Measurements from ENCODE around the gene PLCB3. TPM values are rescaled to one million over a fixed set of nuclear protein-coding genes. Genes with fewer than 3 reads are reported as not detected.

The PLCB3 gene
- total and polyA plus RNA-seq, 3 experiments from 2014 or later: 0.47 to 13.6 (median 12.5) TPM

DNA sequence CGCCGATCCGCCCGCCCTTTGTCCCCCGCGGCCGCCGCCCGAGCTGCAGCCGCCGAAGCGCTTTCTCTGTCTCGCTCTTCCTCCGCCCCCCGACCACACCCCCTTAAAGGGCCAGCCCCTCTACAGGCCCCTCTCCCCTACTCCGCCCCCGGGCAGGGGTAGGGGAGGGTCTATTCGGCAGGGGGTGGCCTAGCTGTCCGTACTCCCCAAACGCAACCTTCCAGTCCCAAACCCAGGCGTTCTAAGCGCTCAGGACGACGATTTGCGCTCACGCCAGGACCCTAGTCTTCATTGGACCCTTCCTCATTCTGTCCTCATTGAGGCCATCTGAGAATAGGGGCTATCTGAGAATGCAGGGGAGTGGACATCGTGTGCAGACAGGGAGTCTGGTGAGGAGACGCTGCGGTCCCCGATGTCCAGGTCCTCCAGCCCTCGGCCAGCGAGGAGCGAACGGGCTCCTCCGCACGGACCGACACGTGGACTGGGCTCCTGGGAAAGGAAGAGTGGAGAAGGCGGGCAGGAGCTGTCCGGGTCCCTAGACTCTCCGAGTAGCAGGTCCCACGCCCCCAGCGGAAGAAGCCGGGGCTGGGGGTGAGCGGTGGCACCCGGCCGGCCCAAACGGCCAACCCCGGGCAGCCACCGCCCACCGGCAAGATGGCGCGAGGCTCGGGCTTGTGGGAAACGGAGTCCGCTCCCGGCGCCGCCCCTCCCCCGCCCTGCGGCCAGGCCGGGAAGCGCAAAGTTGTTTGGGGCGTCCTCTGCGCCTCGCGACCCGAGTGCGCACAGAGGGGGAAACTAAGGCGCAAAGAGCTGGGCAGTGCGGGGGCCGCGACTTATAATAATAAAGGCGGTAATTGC, 4.2 kb upstream of the PLCB3 start, which contains the start of gene PPP1R14B:
Gene PPP1R14B, minus strand, starts transcription at position 73 of the 858 bp plus-strand sequence. CDS start 270 bp downstream, outside the sequence.
- peak within 1 kb of the TSS; percentile 100 for H3K4me3 ChIP-seq (ENCODE audit: low read length)
- peaks cover 42% of the 10 kb centered on the region for H3K4me1 ChIP-seq (ENCODE audit: insufficient read depth, low read length)
- H3K4me3 Mint-ChIP-seq: peak within 1 kb of the TSS; percentile 83 to 96 (median 86)
- POLR2A ChIA-PET: interaction anchor here (0.6 to 4.3 kb wide), 12 partner anchors 13 to 1517 kb away, joined by 3 to 44 read pairs (median 8); partner anchors contain the start of genes DNAJC4, ESRRA, FERMT3 and NUDT22
- H3K9me3 ChIP-seq (ENCODE audit: low read length): no peaks in the 10 kb centered on the region
- no peaks in the 10 kb centered on the region for H3K27me3 ChIP-seq (ENCODE audit: insufficient read depth, low read length, poor library complexity, severe bottlenecking)
- peak within 1 kb of the TSS; percentile 79 to 96 (median 88) for H3K27ac Mint-ChIP-seq
- CTCF ChIA-PET: interaction anchor here (0.9 to 13.4 kb wide), 5 partner anchors 10 to 56 kb away, joined by 4 to 124 read pairs (median 62); partner anchors contain the start of genes CATSPERZ, ESRRA and FERMT3
- DNase-seq: peak; percentile 66 to 86 (median 73)
- H3K27me3 Mint-ChIP-seq: no peaks in the 10 kb centered on the region
- H3K36me3 Mint-ChIP-seq: peaks cover 0 to 19% (median 0%) of the 10 kb centered on the region in 3 donors
- peak within 1 kb of the TSS; percentile 67 for H3K27ac ChIP-seq (ENCODE audit: low read depth, low read length)
- no peaks in the 10 kb centered on the region for H3K36me3 ChIP-seq (ENCODE audit: insufficient read depth, low read length)
- no peaks in the 10 kb centered on the region for H3K9me3 Mint-ChIP-seq
- H3K4me1 Mint-ChIP-seq: peaks cover 25 to 62% (median 29%) of the 10 kb centered on the region in 3 donors

DNA sequence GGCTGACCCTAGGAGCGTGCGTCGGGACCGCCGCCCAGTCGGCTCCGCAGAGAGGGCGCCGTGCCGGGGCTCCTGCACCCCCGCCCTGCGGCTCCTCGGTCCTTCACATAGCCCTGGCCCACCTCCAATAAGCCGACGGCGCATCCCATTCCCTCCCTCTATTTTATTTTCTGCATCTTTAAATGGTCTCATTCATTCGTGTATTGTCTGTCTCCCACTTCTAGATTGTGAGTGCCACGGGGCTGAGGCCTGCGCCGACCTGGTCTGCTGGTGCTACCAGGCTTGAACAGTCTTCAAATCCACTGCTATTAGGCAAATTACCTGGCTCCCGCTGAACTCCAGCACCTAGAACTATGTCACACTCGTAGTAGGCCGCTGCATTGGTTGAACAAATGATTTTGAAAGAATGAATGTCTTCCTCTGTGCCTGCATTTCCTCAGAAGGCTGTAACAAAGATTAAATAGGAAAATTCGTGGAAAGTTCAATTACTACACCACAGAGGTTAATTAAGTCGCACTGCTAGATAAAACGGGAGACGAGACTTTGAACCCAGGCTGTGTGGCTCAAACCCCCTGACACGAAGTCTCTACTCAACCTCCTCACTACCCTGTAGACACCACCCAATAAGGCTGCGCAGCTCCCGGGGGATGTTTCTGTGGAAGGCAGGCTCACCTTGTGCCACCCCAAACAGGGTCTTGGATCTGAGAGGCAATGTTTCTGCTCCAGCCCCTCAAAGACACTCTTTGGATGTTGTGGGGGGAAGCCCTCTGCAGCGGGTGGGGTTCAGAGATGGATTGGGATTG, 3.4 kb upstream of the PLCB3 start:
- ChIA-PET CTCF (interaction anchor here (0.9 to 13.4 kb wide), 4 partner anchors 16 to 55 kb away, joined by 4 to 124 read pairs (median 80); partner anchors contain the start of genes CATSPERZ, ESRRA and FERMT3), POLR2A (interaction anchor here (0.6 to 4.3 kb wide), 5 partner anchors 18 to 70 kb away, joined by 3 to 44 read pairs (median 8); partner anchors contain the start of genes ESRRA, NUDT22, PRDX5 and TRPT1)
- H3K4me3 Mint-ChIP-seq: peak overlapping the region; percentile 74 to 88 (median 78)
- H3K36me3 Mint-ChIP-seq: peaks cover 0 to 15% (median 0%) of the 10 kb centered on the region in 3 donors
- H3K27ac Mint-ChIP-seq: peak overlapping the region in 6 of 8 donors; percentile 14 to 89 (median 82)
- Histone ChIP-seq H3K4me1 (ENCODE audit: insufficient read depth, low read length) (peaks cover 42% of the 10 kb centered on the region), H3K4me3 (ENCODE audit: low read length) (no peak overlapping the region), H3K36me3 (ENCODE audit: insufficient read depth, low read length) (no peaks in the 10 kb centered on the region), H3K9me3 (ENCODE audit: low read length) (no peaks in the 10 kb centered on the region), H3K27me3 (ENCODE audit: insufficient read depth, low read length, poor library complexity, severe bottlenecking) (no peaks in the 10 kb centered on the region), H3K27ac (ENCODE audit: low read depth, low read length) (peak overlapping the region; percentile 67)
- H3K27me3 Mint-ChIP-seq: no peaks in the 10 kb centered on the region
- peaks cover 26 to 56% (median 28%) of the 10 kb centered on the region in 3 donors for H3K4me1 Mint-ChIP-seq
- DNase-seq: no peak
- no peaks in the 10 kb centered on the region for H3K9me3 Mint-ChIP-seq

DNA sequence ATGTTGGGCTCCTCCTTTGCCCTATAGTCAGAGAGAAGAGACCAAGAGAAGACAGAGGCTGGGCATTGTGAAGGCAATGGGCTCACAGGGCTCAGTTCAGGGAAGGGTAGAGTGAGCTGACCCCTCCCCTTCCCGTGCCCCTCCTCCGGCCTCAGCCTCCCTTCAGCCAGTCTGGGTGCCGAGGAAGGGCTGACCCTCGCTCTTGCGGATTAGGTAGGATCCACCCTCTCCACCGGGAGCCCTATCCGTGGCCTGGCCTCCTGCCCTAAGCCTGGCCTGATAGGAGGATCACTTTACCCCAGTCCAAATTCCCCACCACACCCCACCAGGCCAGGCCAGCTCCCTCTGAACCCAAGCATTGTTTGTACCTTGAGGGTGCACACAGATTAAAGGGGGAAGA, 2.8 kb upstream of the PLCB3 start:
- no peaks in the 10 kb centered on the region for H3K27me3 Mint-ChIP-seq
- H3K27me3 ChIP-seq (ENCODE audit: insufficient read depth, low read length, poor library complexity, severe bottlenecking): no peaks in the 10 kb centered on the region
- H3K4me1 Mint-ChIP-seq: peaks cover 20 to 55% (median 23%) of the 10 kb centered on the region in 3 donors
- H3K36me3 Mint-ChIP-seq: peaks cover 0 to 10% (median 0%) of the 10 kb centered on the region in 3 donors
- H3K4me3 Mint-ChIP-seq: peak overlapping the region in 5 of 7 donors; percentile 12 to 88 (median 84)
- no peak for DNase-seq
- no peak overlapping the region for H3K4me3 ChIP-seq (ENCODE audit: low read length)
- peaks cover 40% of the 10 kb centered on the region for H3K4me1 ChIP-seq (ENCODE audit: insufficient read depth, low read length)
- no peaks in the 10 kb centered on the region for H3K9me3 Mint-ChIP-seq
- H3K36me3 ChIP-seq (ENCODE audit: insufficient read depth, low read length): no peaks in the 10 kb centered on the region
- POLR2A ChIA-PET: interaction anchor here (4.3 kb wide), 1 partner anchor 21 kb away, joined by 44 read pairs; no protein-coding TSS in a partner anchor
- H3K27ac Mint-ChIP-seq: peak overlapping the region in 1 of 8 donors; percentile 82
- no peak overlapping the region for H3K27ac ChIP-seq (ENCODE audit: low read depth, low read length)
- CTCF ChIA-PET: interaction anchor here (8.1 to 13.4 kb wide), 2 partner anchors 22 to 54 kb away, joined by 97 to 124 read pairs; partner anchors contain the start of genes CATSPERZ and ESRRA
- H3K9me3 ChIP-seq (ENCODE audit: low read length): no peaks in the 10 kb centered on the region

DNA sequence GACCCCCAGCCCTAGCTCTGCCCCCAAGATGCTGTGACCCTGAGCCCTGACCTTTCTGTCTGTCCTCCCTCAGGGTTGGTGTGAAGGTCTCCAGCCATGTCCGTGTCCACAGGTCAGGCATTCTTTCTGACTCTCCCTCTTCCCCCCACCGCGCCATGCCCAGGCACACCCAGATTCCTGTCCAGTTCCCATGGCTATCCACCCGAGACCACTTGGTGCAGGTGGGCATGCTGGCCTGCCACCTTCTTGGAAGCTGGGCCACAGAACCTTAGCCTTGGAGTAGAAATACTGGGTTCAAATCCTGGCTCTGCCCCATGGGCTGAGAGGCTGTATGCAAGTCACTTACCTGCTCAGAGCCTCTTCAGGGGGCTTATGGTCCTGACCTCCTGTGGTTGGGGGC, 2.3 kb upstream of the PLCB3 start:
- Mint-ChIP-seq H3K4me1 (peaks cover 21 to 55% (median 21%) of the 10 kb centered on the region in 3 donors), H3K27ac (peak overlapping the region in 2 of 8 donors; percentile 61 to 82), H3K9me3 (no peaks in the 10 kb centered on the region), H3K4me3 (peak overlapping the region in 2 of 7 donors; percentile 12 to 88), H3K36me3 (peaks cover 0 to 6% (median 0%) of the 10 kb centered on the region in 3 donors), H3K27me3 (no peaks in the 10 kb centered on the region)
- no peaks in the 10 kb centered on the region for H3K36me3 ChIP-seq (ENCODE audit: insufficient read depth, low read length)
- ChIA-PET POLR2A (interaction anchor here (0.9 to 4.3 kb wide), 2 partner anchors 18 to 21 kb away, joined by 3 to 44 read pairs; no protein-coding TSS in a partner anchor), CTCF (interaction anchor here (1.4 to 13.4 kb wide), 4 partner anchors 19 to 64 kb away, joined by 4 to 124 read pairs (median 52); partner anchors contain the start of genes CATSPERZ, DNAJC4, ESRRA and STIP1)
- no peak overlapping the region for H3K27ac ChIP-seq (ENCODE audit: low read depth, low read length)
- DNase-seq: no peak
- no peaks in the 10 kb centered on the region for H3K27me3 ChIP-seq (ENCODE audit: insufficient read depth, low read length, poor library complexity, severe bottlenecking)
- no peak overlapping the region for H3K4me3 ChIP-seq (ENCODE audit: low read length)
- no peaks in the 10 kb centered on the region for H3K9me3 ChIP-seq (ENCODE audit: low read length)
- H3K4me1 ChIP-seq (ENCODE audit: insufficient read depth, low read length): peaks cover 40% of the 10 kb centered on the region

DNA sequence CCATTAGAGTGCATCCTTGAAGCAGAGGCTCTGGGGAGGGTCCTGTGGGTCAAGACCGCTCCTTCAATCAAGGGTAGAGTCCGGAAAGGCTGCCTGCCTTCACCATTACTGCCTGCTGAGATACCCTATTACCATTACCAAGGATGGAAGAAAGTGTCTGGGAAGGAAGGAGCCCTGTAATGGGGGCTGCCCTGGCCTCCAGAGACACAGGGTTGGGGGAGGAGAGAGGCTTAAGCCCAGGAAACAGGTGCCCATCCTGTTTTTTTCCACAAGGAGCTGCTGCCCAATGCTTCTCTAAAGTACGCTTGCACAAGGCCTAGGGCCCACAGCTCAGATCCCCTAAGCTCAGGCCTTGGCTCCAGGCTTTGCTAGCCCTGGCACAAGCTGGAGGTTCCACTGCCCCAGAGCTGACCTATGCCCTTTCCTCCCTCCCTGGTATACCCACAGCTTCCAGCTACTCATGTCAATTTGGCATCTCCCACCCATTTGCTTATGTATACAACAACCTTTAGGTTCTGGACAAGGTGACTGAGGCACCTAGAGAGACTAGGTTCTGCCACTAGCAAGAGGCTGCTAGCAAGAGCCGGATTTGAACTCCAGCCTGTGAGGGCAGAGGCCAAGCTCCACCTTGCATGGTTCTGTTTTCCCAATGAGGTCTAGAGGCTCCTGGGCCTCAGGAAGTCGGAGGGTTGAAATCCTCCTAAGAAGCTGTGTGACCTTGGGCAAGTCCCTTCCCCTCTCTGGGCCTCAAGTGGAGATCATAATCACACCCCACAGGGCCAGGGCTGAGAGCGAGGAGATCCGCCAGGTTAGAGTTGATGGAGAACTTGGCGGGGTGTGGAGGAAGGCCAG, 1.5 kb upstream of the PLCB3 start:
- no peaks in the 10 kb centered on the region for H3K27me3 Mint-ChIP-seq
- Histone ChIP-seq H3K9me3 (ENCODE audit: low read length) (no peaks in the 10 kb centered on the region), H3K27me3 (ENCODE audit: insufficient read depth, low read length, poor library complexity, severe bottlenecking) (no peaks in the 10 kb centered on the region), H3K36me3 (ENCODE audit: insufficient read depth, low read length) (no peaks in the 10 kb centered on the region), H3K4me3 (ENCODE audit: low read length) (no peak overlapping the region), H3K27ac (ENCODE audit: low read depth, low read length) (no peak overlapping the region), H3K4me1 (ENCODE audit: insufficient read depth, low read length) (peaks cover 39% of the 10 kb centered on the region)
- POLR2A ChIA-PET: interaction anchor here (0.8 to 2.3 kb wide), 4 partner anchors 9 to 43 kb away, joined by 3 to 7 read pairs (median 4); partner anchors contain the start of genes FERMT3 and FKBP2
- no peaks in the 10 kb centered on the region for H3K9me3 Mint-ChIP-seq
- peaks cover 21 to 51% (median 21%) of the 10 kb centered on the region in 3 donors for H3K4me1 Mint-ChIP-seq
- H3K27ac Mint-ChIP-seq: peak overlapping the region in 2 of 8 donors; percentile 17 to 81
- peaks cover 0 to 3% (median 0%) of the 10 kb centered on the region in 3 donors for H3K36me3 Mint-ChIP-seq
- peak overlapping the region; percentile 28 to 88 (median 53) for H3K4me3 Mint-ChIP-seq
- DNase-seq: no peak
- CTCF ChIA-PET: interaction anchor here (0.9 to 13.4 kb wide), 14 partner anchors 9 to 68 kb away, joined by 3 to 124 read pairs (median 6); partner anchors contain the start of genes CATSPERZ, DNAJC4, ESRRA and FERMT3

DNA sequence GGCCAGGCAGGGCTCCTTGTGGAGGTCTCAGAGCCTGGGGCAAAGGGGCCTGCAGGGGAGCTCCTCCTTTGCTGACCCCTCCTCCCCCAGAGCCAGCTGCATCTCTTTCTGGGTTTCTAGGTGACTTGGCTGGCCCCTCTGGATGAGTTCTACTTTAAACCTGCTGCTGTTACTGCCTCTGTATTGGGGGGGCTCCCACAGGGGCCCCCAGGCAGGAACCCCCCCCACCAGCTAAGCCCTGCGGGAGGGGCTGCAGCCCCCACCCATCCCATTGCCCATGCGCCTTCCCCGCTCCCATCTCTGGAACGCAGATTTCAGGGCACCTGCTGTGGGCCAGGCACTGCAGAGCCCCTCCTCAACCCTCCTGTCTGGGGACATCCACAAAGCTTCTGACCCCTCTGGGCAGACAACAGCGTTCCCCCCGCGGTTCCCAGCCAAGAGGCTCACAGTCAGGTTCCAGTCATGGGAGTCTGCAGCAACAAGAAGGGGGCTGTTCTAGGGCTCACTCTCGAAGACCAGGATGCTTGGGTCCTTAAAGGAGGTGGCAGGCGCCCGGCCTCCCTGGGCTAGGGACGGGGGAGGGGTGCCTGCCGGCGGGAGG, 815 bp upstream of the PLCB3 start:
- Mint-ChIP-seq H3K36me3 (peaks cover 0 to 6% (median 0%) of the 10 kb centered on the region in 3 donors), H3K4me3 (peak overlapping the region; percentile 43 to 88 (median 85)), H3K27ac (peak overlapping the region in 2 of 8 donors; percentile 65 to 81), H3K9me3 (no peaks in the 10 kb centered on the region), H3K4me1 (peaks cover 15 to 44% (median 21%) of the 10 kb centered on the region in 3 donors), H3K27me3 (no peaks in the 10 kb centered on the region)
- no peaks in the 10 kb centered on the region for H3K36me3 ChIP-seq (ENCODE audit: insufficient read depth, low read length)
- H3K4me1 ChIP-seq (ENCODE audit: insufficient read depth, low read length): peaks cover 31% of the 10 kb centered on the region
- CTCF ChIA-PET: interaction anchor here (0.9 to 13.4 kb wide), 16 partner anchors 9 to 67 kb away, joined by 3 to 124 read pairs (median 6); partner anchors contain the start of genes CATSPERZ, DNAJC4, ESRRA and FERMT3
- no peaks in the 10 kb centered on the region for H3K9me3 ChIP-seq (ENCODE audit: low read length)
- H3K4me3 ChIP-seq (ENCODE audit: low read length): peak overlapping the region; percentile 23
- no peak overlapping the region for H3K27ac ChIP-seq (ENCODE audit: low read depth, low read length)
- POLR2A ChIA-PET: interaction anchor here (0.6 to 2.3 kb wide), 6 partner anchors 8 to 58 kb away, joined by 3 to 7 read pairs (median 4); partner anchors contain the start of genes FERMT3 and FKBP2
- no peaks in the 10 kb centered on the region for H3K27me3 ChIP-seq (ENCODE audit: insufficient read depth, low read length, poor library complexity, severe bottlenecking)
- no peak for DNase-seq
